ENCODE results near the gene IL1R2. TPM values are rescaled to one million over a fixed set of nuclear protein-coding genes. Genes with fewer than 3 reads are reported as not detected.

The IL1R2 gene
- total RNA-seq, 1 donor from 2014 or later, result 3.6 TPM

Other genes with a start within 250 kb of the IL1R2 start
- gene IL1R1, start 150.8 kb downstream of the IL1R2 start, total RNA-seq (ENCODE audit: insufficient read depth, low replicate concordance), result 82.3 TPM
- not detected for gene IL1RL2, start 195.1 kb downstream of the IL1R2 start, total RNA-seq (ENCODE audit: insufficient read depth, low replicate concordance)